GM15510 (cell line): Measurements from ENCODE around the gene LSR.

Experiments
- POLR2A ChIP-seq: IDR thresholded peaks from 3 replicates; pipeline ENCODE4 v1.6.1; 2011; ENCODE audit warnings: borderline replicate concordance; ENCODE audit not compliant: insufficient read length; ENCODE audit errors: extremely low read depth

Gene LSR

GRCh38 chr19:35253316-35254286 is 4.8 kb downstream of the LSR start:
- TF ChIP-seq POLR2A: no peak

GRCh38 chr19:35254341-35255297 is 5.8 kb downstream of the LSR start:
- no peak for TF ChIP-seq POLR2A

- TF ChIP-seq POLR2A: no peak
Observed at GRCh38 chr19:35256566-35256965, 7.8 kb downstream of the LSR start.

GRCh38 chr19:35257113-35257461 is 8.3 kb downstream of the LSR start:
- no peak for TF ChIP-seq POLR2A

- TF ChIP-seq POLR2A: no peak
Observed at GRCh38 chr19:35260694-35261304, 12.0 kb downstream of the LSR start.

GRCh38 chr19:35261356-35262100 is 12.7 kb downstream of the LSR start:
- TF ChIP-seq POLR2A: peak; percentile 6

GRCh38 chr19:35262101-35262761 is 13.4 kb downstream of the LSR start:
- TF ChIP-seq POLR2A: no peak

- peak; percentile 6 for TF ChIP-seq POLR2A
Observed at GRCh38 chr19:35264268-35265125, 15.7 kb downstream of the LSR start.

GRCh38 chr19:35265126-35265899 is 16.5 kb downstream of the LSR start:
- no peak for TF ChIP-seq POLR2A

- TF ChIP-seq POLR2A: no peak
Observed at GRCh38 chr19:35265900-35266519, 17.2 kb downstream of the LSR start.

GRCh38 chr19:35266520-35267352 is 17.9 kb downstream of the LSR start:
- no peak for TF ChIP-seq POLR2A

- no peak for TF ChIP-seq POLR2A
Observed at GRCh38 chr19:35267353-35267817, 18.6 kb downstream of the LSR start.
